HCT116 (cell line): ENCODE results near the gene GPX7. TPM values are rescaled to one million over a fixed set of nuclear protein-coding genes. Genes with fewer than 3 reads are reported as not detected.

Source experiments
- ATAC-seq: fragments of 200-7000 bp; cut with Tn5 transposase; 2 replicates; pipeline ENCODE4 v1.9.1; 2020; ENCODE audit warnings: mild to moderate bottlenecking, moderate library complexity
- BruUV-seq: library from RNA; stranded (reverse); fragments of 400-500 nt; replicated peaks from 2 replicates; lab custom pipeline; 2021; lab: Mats Ljungman, UMichigan
- CTCF ChIA-PET: fragments of 300-600 bp; sonication (Branson Sonifier 250); formaldehyde crosslinking; loops from one replicate; lab custom pipeline; 2021; ENCODE audit warnings: antibody characterized with exemption; lab: Charles Lee
- POLR2A ChIA-PET: fragments of 300-600, 350-600 bp; sonication (Branson Sonifier 250); formaldehyde crosslinking; loops from one replicate; lab custom pipeline; 2021; ENCODE audit warnings: antibody characterized with exemption; lab: Charles Lee
- RAD21 ChIA-PET, 2 experiments: fragments of 300-600 bp; sonication (Branson Sonifier 250); formaldehyde crosslinking; loops; one replicate each; lab custom pipeline; 2023; ENCODE audit warnings: low total read pairs in 2 of 2; ENCODE audit not compliant: uncharacterized antibody in 2 of 2, unreplicated experiment in 2 of 2, low non-redundant PET in 1 of 2; lab: Charles Lee
- DNase-seq: peaks from one replicate; pipeline ENCODE4 v3.0.0-alpha.2; 2010; ENCODE audit warnings: low read depth, low spot score
- H2AFZ ChIP-seq: fragments of 200-600 bp; shearing (Covaris generic), sonication (generic); 2 replicates; pipeline ENCODE4 v1.6.1; 2017; ENCODE audit warnings: low read depth, mixed run types, mixed read lengths, antibody characterized with exemption, low read length; ENCODE audit not compliant: poor library complexity, severe bottlenecking
- H3K27ac ChIP-seq: 2 replicates; pipeline ENCODE4 v1.5.1; 2012; ENCODE audit warnings: low read depth, low read length
- H3K27me3 ChIP-seq: fragments of 200-600 bp; sonication (generic); 2 replicates; pipeline ENCODE4 v1.6.1; 2016; ENCODE audit warnings: mixed run types, low read length, mixed read lengths; ENCODE audit not compliant: insufficient read depth
- H3K36me3 ChIP-seq, 2 experiments: fragments of 200-500 bp in 1 of 2; fragments of 200-600 bp in 1 of 2; sonication (Bioruptor generic) in 1 of 2; sonication (generic) in 1 of 2; 2 replicates each; pipeline versions ENCODE4 v1.5.1 to v1.6.1; 2014 to 2016; ENCODE audit warnings: low read length in 2 of 2, inconsistent platforms in 1 of 2, mixed read lengths in 1 of 2, mixed run types in 1 of 2; ENCODE audit not compliant: insufficient read depth in 2 of 2, control insufficient read depth in 1 of 2
- H3K4me1 ChIP-seq, 2 experiments: fragments of 200-600 bp in 1 of 2; sonication (generic) in 1 of 2; 2 replicates each; pipeline versions ENCODE4 v1.5.1 to v1.6.1; 2012 to 2017; ENCODE audit warnings: low read length in 2 of 2, inconsistent platforms in 1 of 2, mild to moderate bottlenecking in 1 of 2, mixed read lengths in 1 of 2, mixed run types in 1 of 2, moderate library complexity in 1 of 2; ENCODE audit not compliant: insufficient read depth in 2 of 2, control insufficient read depth in 1 of 2
- H3K4me2 ChIP-seq: fragments of 200-600 bp; sonication (generic); 2 replicates; pipeline ENCODE4 v1.6.1; 2017; ENCODE audit warnings: mixed run types, low read length, mixed read lengths
- H3K4me3 ChIP-seq, 2 experiments: fragments of 200-600 bp in 1 of 2; sonication (generic) in 1 of 2; replicated peaks in 1 of 2; 2 replicates each; pipeline ENCODE4 v1.5.1; 2011 to 2016; ENCODE audit warnings: low read length in 2 of 2, control low read depth in 1 of 2, low read depth in 1 of 2, mild to moderate bottlenecking in 1 of 2, mixed read lengths in 1 of 2, mixed run types in 1 of 2
- H3K79me2 ChIP-seq: fragments of 200-600 bp; sonication (generic); 2 replicates; pipeline ENCODE4 v1.6.1; 2017; ENCODE audit warnings: mild to moderate bottlenecking, mixed run types, low read length, moderate library complexity, mixed read lengths; ENCODE audit not compliant: insufficient read depth
- H3K9ac ChIP-seq: fragments of 200-600 bp; sonication (generic); 2 replicates; pipeline ENCODE4 v1.6.1; 2016; ENCODE audit warnings: low read length, mixed read lengths
- H3K9me2 ChIP-seq: fragments of 200-600 bp; sonication (generic), shearing (Covaris generic); 2 replicates; pipeline ENCODE4 v1.6.1; 2017; ENCODE audit warnings: mixed run types, mild to moderate bottlenecking, moderate library complexity; ENCODE audit not compliant: insufficient read depth
- H3K9me3 ChIP-seq, 2 experiments: fragments of 200-500 bp in 1 of 2; fragments of 200-600 bp in 1 of 2; sonication (Bioruptor generic) in 1 of 2; sonication (generic) in 1 of 2; 2 replicates each; pipeline ENCODE4 v1.6.1; 2014 to 2017; ENCODE audit warnings: low read length in 2 of 2, mixed read lengths in 2 of 2, inconsistent platforms in 1 of 2, low read depth in 1 of 2, mild to moderate bottlenecking in 1 of 2, mixed run types in 1 of 2, moderate library complexity in 1 of 2; ENCODE audit not compliant: control insufficient read depth in 1 of 2, insufficient read depth in 1 of 2
- H4K20me1 ChIP-seq: fragments of 200-600 bp; sonication (generic), shearing (Covaris generic); 2 replicates; pipeline ENCODE4 v1.6.1; 2017; ENCODE audit warnings: mixed run types, mild to moderate bottlenecking, moderate library complexity; ENCODE audit not compliant: insufficient read depth
- ATF3 ChIP-seq: IDR thresholded peaks from 2 replicates; pipeline ENCODE4 v1.6.1; 2012
- CBX3 ChIP-seq: IDR thresholded peaks from 2 replicates; pipeline ENCODE4 v1.6.1; 2012; ENCODE audit warnings: low read depth
- CEBPB ChIP-seq: IDR thresholded peaks from 2 replicates; pipeline ENCODE4 v1.6.1; 2012; ENCODE audit warnings: low read depth
- CTCF ChIP-seq, 3 experiments: fragments of 200-600 bp in 1 of 3; sonication (generic) in 1 of 3; IDR thresholded peaks in 2 of 3; conservative IDR thresholded peaks in 1 of 3; 2 replicates each; pipeline ENCODE4 v1.5.1; 2012 to 2017; ENCODE audit warnings: low read depth in 2 of 3, low read length in 2 of 3, antibody characterized with exemption in 1 of 3, borderline replicate concordance in 1 of 3, control low read depth in 1 of 3, mild to moderate bottlenecking in 1 of 3, mixed read lengths in 1 of 3, mixed run types in 1 of 3, moderate library complexity in 1 of 3; ENCODE audit not compliant: insufficient read depth in 1 of 3
- EGR1 ChIP-seq: IDR thresholded peaks from 2 replicates; pipeline ENCODE4 v1.6.1; 2012; ENCODE audit warnings: low read depth
- ELF1 ChIP-seq: IDR thresholded peaks from 2 replicates; pipeline ENCODE4 v1.6.1; 2012; ENCODE audit warnings: low read depth, borderline replicate concordance
- EZH2 ChIP-seq: fragments of 200-600 bp; sonication (generic); IDR thresholded peaks from 2 replicates; pipeline ENCODE4 v1.6.1; 2017; ENCODE audit warnings: antibody characterized with exemption, mixed run types
- EZH2phosphoT487 ChIP-seq: fragments of 200-600 bp; IDR thresholded peaks from 2 replicates; pipeline ENCODE4 v1.6.1; 2018; ENCODE audit warnings: antibody characterized with exemption, borderline replicate concordance
- MAX ChIP-seq: IDR thresholded peaks from 2 replicates; pipeline ENCODE4 v1.6.1; 2012
- POLR2A ChIP-seq: IDR thresholded peaks from 2 replicates; pipeline ENCODE4 v1.7.0; 2011; ENCODE audit warnings: borderline replicate concordance; ENCODE audit not compliant: insufficient read depth, insufficient read length; ENCODE audit errors: extremely low read depth
- POLR2AphosphoS5 ChIP-seq: IDR thresholded peaks from 2 replicates; pipeline ENCODE4 v1.6.1; 2011; ENCODE audit warnings: mild to moderate bottlenecking, low read depth, low read length, moderate library complexity
- SIN3A ChIP-seq: IDR thresholded peaks from 2 replicates; pipeline ENCODE4 v1.6.1; 2012; ENCODE audit warnings: low read depth
- SP1 ChIP-seq: IDR thresholded peaks from 2 replicates; pipeline ENCODE4 v1.6.1; 2012; ENCODE audit warnings: low read depth
- SRF ChIP-seq: IDR thresholded peaks from 2 replicates; pipeline ENCODE4 v1.6.1; 2012; ENCODE audit warnings: low read depth
- TCF7L2 ChIP-seq: IDR thresholded peaks from 2 replicates; pipeline ENCODE4 v1.7.0; 2011; ENCODE audit warnings: borderline replicate concordance, inconsistent platforms; ENCODE audit not compliant: insufficient read depth, insufficient read length; ENCODE audit errors: extremely low read depth
- YY1 ChIP-seq: IDR thresholded peaks from 2 replicates; pipeline ENCODE4 v1.6.1; 2011; ENCODE audit warnings: low read length, low read depth, moderate library complexity, mild to moderate bottlenecking; ENCODE audit not compliant: insufficient replicate concordance; ENCODE audit errors: extremely low read depth
- ZBTB33 ChIP-seq: IDR thresholded peaks from 2 replicates; pipeline ENCODE4 v1.6.1; 2011; ENCODE audit warnings: mild to moderate bottlenecking, low read length, moderate library complexity; ENCODE audit not compliant: insufficient replicate concordance; ENCODE audit errors: extremely low read depth
- ZFX ChIP-seq: fragments of 450-650 bp; IDR thresholded peaks from 2 replicates; pipeline ENCODE4 v1.6.1; 2017
- ZNF274 ChIP-seq: fragments of 200-500 bp; sonication (Bioruptor generic); IDR thresholded peaks from 2 replicates; pipeline ENCODE4 v1.6.1; 2014; ENCODE audit warnings: mild to moderate bottlenecking, low read depth, low read length, inconsistent platforms
- intact Hi-C: fragments of 100-400 bp; cut with micrococcal nuclease; formaldehyde crosslinking; loops from 2 replicates; pipeline ENCODE4 v1.10.0; 2022
- total RNA-seq: library from RNA; stranded (reverse); gene quantifications from one replicate; pipeline ENCODE4 v1.2.1, GENCODE V29; 2021; ENCODE audit not compliant: unreplicated experiment

The GPX7 gene
- total RNA-seq, 1 experiment from 2014 or later: not detected

- Histone ChIP-seq H3K9me2 (no peaks in the 10 kb centered on the region), H2AFZ (no peak overlapping the region), H3K27ac (no peak overlapping the region), H3K4me2 (no peak overlapping the region), H3K79me2 (no peaks in the 10 kb centered on the region), H4K20me1 (no peaks in the 10 kb centered on the region), H3K9me3 (no peaks in the 10 kb centered on the region), H3K27me3 (no peaks in the 10 kb centered on the region), H3K4me1 (no peaks in the 10 kb centered on the region), H3K4me3 (no peak overlapping the region), H3K36me3 (no peaks in the 10 kb centered on the region), H3K9ac (no peak overlapping the region)
- CTCF ChIA-PET: no interaction called here
- POLR2A ChIA-PET: no interaction called here
- TF ChIP-seq SIN3A: no peak
- TF ChIP-seq EGR1: no peak
- TF ChIP-seq CEBPB: no peak
- no peak for TF ChIP-seq EZH2
- TF ChIP-seq ATF3: no peak
- TF ChIP-seq ZNF274: no peak
- no peak for TF ChIP-seq SP1
- no peak for TF ChIP-seq YY1
- TF ChIP-seq ZBTB33: no peak
- no peak for TF ChIP-seq CBX3
- no peak for TF ChIP-seq TCF7L2
- TF ChIP-seq POLR2AphosphoS5: no peak
- TF ChIP-seq EZH2phosphoT487: no peak
- TF ChIP-seq MAX: no peak
- TF ChIP-seq SRF: no peak
- TF ChIP-seq CTCF (IDR thresholded peaks at IDR 0.05 in 2 of 3, conservative IDR thresholded peaks at IDR 0.05 in 1 of 3; ENCODE audit: borderline replicate concordance in 1 of 3, insufficient read depth in 1 of 3, low read depth in 2 of 3, low read length in 2 of 3): no peak
- no peak for TF ChIP-seq ELF1
- TF ChIP-seq ZFX: no peak
- TF ChIP-seq POLR2A: no peak
- intact Hi-C loops: no loop called here
- RAD21 ChIA-PET: no interaction called here
- ATAC-seq (no peak), DNase-seq (no peak)
- BruUV-seq: no TSS peak
These were observed 13.6 kb upstream of the GPX7 start for GRCh38 chr1:52588535-52588934.
